Ectodermal cell (in vitro differentiated cells): ENCODE data around the gene L3HYPDH.

Experiments used
- H3K27ac ChIP-seq: 2 replicates; pipeline ENCODE4 v1.7.0; 2013; ENCODE audit warnings: mild to moderate bottlenecking, low read depth, low read length; ENCODE audit not compliant: insufficient read depth, poor library complexity, severe bottlenecking
- H3K27me3 ChIP-seq: 2 replicates; pipeline ENCODE4 v1.7.0; 2013; ENCODE audit warnings: mild to moderate bottlenecking, low read length; ENCODE audit not compliant: insufficient read depth, control insufficient read depth, poor library complexity, severe bottlenecking
- H3K36me3 ChIP-seq: one replicate; pipeline ENCODE4 v1.7.0; 2013; ENCODE audit warnings: low read length; ENCODE audit not compliant: control insufficient read depth, insufficient read depth
- H3K4me1 ChIP-seq: one replicate; pipeline ENCODE4 v1.7.0; 2013; ENCODE audit warnings: low read length; ENCODE audit not compliant: control insufficient read depth, insufficient read depth
- H3K4me3 ChIP-seq: 2 replicates; pipeline ENCODE4 v1.7.0; 2013; ENCODE audit warnings: low read depth, low read length, control low read depth; ENCODE audit not compliant: insufficient read depth
- H3K9me3 ChIP-seq: 2 replicates; pipeline ENCODE4 v1.7.0; 2013; ENCODE audit warnings: mild to moderate bottlenecking, low read length, moderate library complexity; ENCODE audit not compliant: control insufficient read depth
- WGBS, 2 experiments: methylation state at CpG; one replicate each; pipeline ENCODE4 v1.1.7; 2013; ENCODE audit warnings: missing lambda C conversion rate in 2 of 2; 5-methylcytosine and 5-hydroxymethylcytosine counted together

L3HYPDH gene

DNA sequence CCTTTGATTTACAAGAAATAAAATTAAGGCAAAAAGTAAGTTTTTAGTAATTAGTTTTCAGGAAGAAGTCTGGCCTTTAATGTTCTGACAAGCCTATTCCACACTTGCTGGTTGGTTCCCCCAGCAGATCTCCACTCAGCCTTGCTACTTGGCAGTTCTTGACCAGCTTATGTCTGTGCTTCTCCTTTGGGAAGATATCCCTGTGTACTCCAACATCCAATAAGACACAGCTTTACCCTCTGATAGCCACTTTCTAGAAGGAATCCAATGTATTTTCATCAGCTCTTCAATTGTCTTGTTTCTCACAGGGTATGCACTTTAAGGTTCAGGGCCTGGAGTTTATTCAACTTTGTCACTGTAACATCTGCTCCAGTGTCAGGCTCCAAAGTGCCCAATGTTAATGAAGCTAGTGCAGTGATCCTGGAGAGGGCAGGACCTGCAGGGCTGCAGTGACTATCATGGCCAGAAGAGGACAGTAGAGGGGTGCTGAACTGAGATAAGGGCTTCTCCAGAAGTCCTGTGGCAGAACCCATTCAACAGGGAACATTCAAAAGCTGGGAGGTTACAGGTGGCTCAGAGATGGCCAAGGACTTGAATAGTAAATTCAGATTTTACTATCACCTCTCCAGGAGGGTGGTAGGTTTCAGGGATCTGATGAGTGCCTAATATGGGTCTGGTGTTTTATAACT lies 23.0 kb upstream of the L3HYPDH start:
- H3K27ac ChIP-seq, result no peak overlapping the region
- no peaks in the 10 kb centered on the region for H3K9me3 ChIP-seq
- H3K36me3 ChIP-seq, result no peaks in the 10 kb centered on the region
- no peaks in the 10 kb centered on the region for H3K4me1 ChIP-seq
- H3K27me3 ChIP-seq, result no peaks in the 10 kb centered on the region
- H3K4me3 ChIP-seq, result no peak overlapping the region

- H3K27ac ChIP-seq, result no peak overlapping the region
- H3K36me3 ChIP-seq, result peaks cover 5% of the 10 kb centered on the region
- H3K4me1 ChIP-seq, result no peaks in the 10 kb centered on the region
- no peaks in the 10 kb centered on the region for H3K27me3 ChIP-seq
- H3K9me3 ChIP-seq, result no peaks in the 10 kb centered on the region
- 77 to 89% methylated on average over 3 to 4 of the region's 4 CpGs for WGBS, 2 experiments
- H3K4me3 ChIP-seq, result no peak overlapping the region
Measured at GRCh38 chr14:59503256-59503655, 19.0 kb upstream of the L3HYPDH start.

- H3K36me3 ChIP-seq, result peaks cover 5% of the 10 kb centered on the region
- 86 to 94% methylated on average over 2 to 3 of the region's 3 CpGs for WGBS, 2 experiments
Measured at GRCh38 chr14:59500732-59501131, 16.5 kb upstream of the L3HYPDH start.

DNA sequence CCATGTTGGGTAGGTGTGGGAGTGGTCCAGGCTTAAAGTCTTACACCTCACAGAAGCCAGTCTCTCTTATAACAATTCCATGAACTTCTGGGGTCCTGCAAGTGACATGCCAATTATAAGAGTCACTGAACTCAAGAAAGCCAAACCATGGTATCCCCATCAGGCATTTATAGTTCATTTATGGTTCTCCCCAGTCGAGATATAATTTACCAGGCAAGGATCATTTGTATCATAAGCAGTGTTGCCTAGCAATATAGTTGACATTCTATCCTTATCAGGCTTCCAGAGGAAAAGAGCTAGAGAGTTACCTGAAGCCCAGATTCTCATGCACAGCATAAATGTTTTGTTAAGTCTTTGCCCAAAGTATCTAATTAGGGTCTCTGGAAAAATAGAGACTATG lies 8.2 kb upstream of the L3HYPDH start:
- 100% methylated on average over 1 of the region's 1 CpG for WGBS, 2 experiments
- no peaks in the 10 kb centered on the region for H3K27me3 ChIP-seq
- no peak overlapping the region for H3K4me3 ChIP-seq
- H3K27ac ChIP-seq, result no peak overlapping the region
- H3K36me3 ChIP-seq, result peaks cover 35% of the 10 kb centered on the region
- no peaks in the 10 kb centered on the region for H3K9me3 ChIP-seq
- H3K4me1 ChIP-seq, result no peaks in the 10 kb centered on the region

More at GRCh38 chr14:59500732-59501131, 16.5 kb upstream of the L3HYPDH start:
- Histone ChIP-seq H3K27me3 (no peaks in the 10 kb centered on the region), H3K27ac (no peak overlapping the region), H3K9me3 (no peaks in the 10 kb centered on the region), H3K4me1 (no peaks in the 10 kb centered on the region), H3K4me3 (no peak overlapping the region)

GRCh38 chr14:59490756-59491155 lies 6.5 kb upstream of the L3HYPDH start:
- Histone ChIP-seq H3K4me3 (no peak overlapping the region), H3K27me3 (no peaks in the 10 kb centered on the region), H3K36me3 (peaks cover 35% of the 10 kb centered on the region), H3K27ac (no peak overlapping the region), H3K9me3 (no peaks in the 10 kb centered on the region), H3K4me1 (no peaks in the 10 kb centered on the region)
- 94 to 96% methylated on average over 3 of the region's 3 CpGs for WGBS, 2 experiments

DNA sequence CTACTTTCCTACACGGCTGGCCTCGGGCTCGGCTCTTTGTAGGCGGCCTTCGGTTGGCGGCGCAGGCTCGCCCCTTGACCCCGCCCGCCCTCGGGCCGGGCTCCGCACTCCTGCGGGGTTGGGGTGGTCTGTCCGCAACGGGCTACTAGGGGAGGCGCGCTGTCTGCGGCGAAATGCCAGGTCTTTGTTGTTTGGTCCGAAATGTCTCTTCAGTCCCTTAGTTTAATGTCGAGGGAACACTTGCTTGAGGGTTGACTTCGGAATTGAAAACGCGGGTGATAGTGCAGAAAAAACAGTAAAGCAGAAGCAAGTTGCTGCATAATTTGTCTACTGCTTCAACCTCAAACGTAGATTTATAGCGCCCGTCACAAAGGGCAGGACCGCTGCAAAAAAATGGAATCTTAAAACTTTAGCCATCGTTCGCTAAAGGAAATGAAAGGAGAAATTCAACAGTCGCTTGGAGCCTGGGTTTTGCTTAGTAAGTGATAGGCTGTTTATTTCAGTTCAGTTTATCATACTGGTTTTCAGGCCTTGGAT lies 499 bp upstream of the L3HYPDH start:
- Histone ChIP-seq H3K4me3 (peak overlapping the region; percentile 90), H3K9me3 (no peaks in the 10 kb centered on the region), H3K36me3 (peaks cover 8% of the 10 kb centered on the region), H3K27ac (peak overlapping the region; percentile 83), H3K4me1 (no peaks in the 10 kb centered on the region), H3K27me3 (no peaks in the 10 kb centered on the region)
- 1% methylated on average over 32 of the region's 32 CpGs for WGBS, 2 experiments

DNA sequence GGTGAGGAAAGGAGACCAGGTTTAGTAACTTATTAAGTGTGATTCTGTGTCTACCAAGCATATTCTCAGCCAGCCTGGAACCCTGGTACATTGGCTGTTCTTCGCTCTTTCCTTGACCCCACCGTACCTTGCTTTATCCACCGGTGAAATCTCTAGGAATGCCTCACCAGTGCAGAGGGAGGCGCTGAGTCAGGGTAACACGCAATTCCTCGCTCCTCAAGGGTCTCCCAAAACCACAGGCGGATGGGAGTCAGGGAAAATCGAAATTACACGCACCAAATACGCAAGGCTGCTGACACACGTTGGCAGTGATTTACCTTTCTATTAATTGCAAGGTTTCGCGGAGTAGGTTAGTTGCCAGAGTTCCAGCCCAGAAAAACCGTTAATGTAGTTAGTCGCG lies 845 bp downstream of the L3HYPDH start:
- Histone ChIP-seq H3K27ac (no peak overlapping the region), H3K27me3 (no peaks in the 10 kb centered on the region), H3K36me3 (peaks cover 3% of the 10 kb centered on the region), H3K4me1 (no peaks in the 10 kb centered on the region), H3K9me3 (no peaks in the 10 kb centered on the region), H3K4me3 (peak overlapping the region; percentile 90)
- WGBS, 2 experiments, result 2 to 3% methylated on average over 16 of the region's 16 CpGs

DNA sequence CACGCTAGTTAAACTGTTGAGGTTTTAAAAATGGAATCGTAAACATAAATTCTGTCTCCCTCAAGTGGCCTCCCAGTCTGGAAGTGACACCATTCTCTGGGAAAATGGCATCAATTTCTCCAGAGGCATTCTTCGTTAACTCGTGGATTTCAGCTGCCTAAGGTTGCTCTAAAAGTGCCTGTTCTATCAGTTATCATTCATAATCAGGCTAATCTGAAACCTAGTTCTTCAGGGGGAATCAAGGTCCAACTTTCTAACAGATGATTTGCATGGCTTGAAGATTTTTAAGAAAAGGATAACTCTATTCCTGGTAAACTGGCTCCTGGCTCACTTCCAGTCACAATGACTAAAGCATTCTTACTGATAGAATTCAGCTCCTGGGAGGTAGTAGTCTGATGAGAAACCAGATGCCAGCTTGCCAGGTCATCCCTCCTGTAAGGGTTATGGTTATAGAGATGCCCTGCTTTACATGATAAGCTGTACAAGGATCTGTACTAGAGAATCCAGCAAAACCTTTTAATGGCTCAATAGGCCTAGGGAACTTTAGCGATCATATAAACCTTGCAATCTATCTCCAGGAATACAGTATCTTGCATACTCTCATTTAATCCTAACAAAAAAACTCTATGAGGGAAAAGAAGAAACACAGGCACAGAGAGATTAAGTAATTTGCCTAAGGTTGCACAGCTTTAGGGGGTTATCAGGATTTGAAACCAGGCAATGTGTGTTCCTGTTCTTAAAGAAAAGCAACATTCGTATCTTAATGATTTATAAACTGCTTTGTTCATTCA lies 1.5 kb downstream of the L3HYPDH start:
- WGBS, 2 experiments, result 83 to 91% methylated on average over 5 of the region's 6 CpGs
- Histone ChIP-seq H3K27me3 (no peaks in the 10 kb centered on the region), H3K4me1 (no peaks in the 10 kb centered on the region), H3K4me3 (peak overlapping the region; percentile 90), H3K36me3 (peaks cover 5% of the 10 kb centered on the region), H3K27ac (no peak overlapping the region), H3K9me3 (no peaks in the 10 kb centered on the region)

DNA sequence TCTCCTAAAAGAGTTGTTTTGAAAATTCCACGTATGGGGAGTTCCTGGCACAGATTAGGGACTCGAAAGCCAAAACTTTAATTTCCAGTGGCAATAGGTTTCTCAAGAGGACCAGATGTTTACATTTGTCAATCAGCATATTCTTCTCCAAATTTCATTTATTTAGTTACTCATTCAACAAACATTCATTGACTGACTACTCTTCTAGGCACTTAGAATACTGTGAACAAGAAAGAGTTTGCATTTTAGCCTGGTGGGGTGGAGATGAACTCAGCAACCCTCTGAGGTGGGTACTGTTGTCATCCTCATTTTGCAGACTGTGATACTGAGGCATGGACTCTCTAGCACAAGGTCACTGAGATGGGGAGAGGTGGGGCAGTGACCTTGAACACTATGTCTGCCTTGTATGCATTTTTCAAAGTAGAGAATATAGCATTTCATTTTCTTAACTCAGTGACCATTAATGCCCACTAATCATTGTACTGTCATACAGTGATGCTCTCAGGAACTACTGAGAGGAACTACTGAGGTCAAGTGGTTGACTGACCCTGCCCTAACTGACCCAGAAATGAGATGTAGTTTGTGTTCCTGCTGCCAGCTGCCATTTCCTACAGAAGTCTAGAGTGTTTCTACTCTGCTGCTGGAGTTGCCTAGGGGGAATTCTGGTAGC lies 2.2 kb downstream of the L3HYPDH start:
- Histone ChIP-seq H3K27ac (no peak overlapping the region), H3K4me1 (no peaks in the 10 kb centered on the region), H3K27me3 (no peaks in the 10 kb centered on the region), H3K9me3 (no peaks in the 10 kb centered on the region), H3K4me3 (no peak overlapping the region), H3K36me3 (peaks cover 5% of the 10 kb centered on the region)
- 90 to 96% methylated on average over 2 of the region's 2 CpGs for WGBS, 2 experiments

GRCh38 chr14:59481407-59481806 lies 2.8 kb downstream of the L3HYPDH start:
- H3K4me1 ChIP-seq, result no peaks in the 10 kb centered on the region
- H3K27me3 ChIP-seq, result no peaks in the 10 kb centered on the region
- H3K36me3 ChIP-seq, result peaks cover 5% of the 10 kb centered on the region
- 100% methylated on average over 2 of the region's 2 CpGs for WGBS, 2 experiments
- no peak overlapping the region for H3K27ac ChIP-seq
- no peaks in the 10 kb centered on the region for H3K9me3 ChIP-seq
- no peak overlapping the region for H3K4me3 ChIP-seq
